ENCODE results near the gene APOD.

The APOD gene

DNA sequence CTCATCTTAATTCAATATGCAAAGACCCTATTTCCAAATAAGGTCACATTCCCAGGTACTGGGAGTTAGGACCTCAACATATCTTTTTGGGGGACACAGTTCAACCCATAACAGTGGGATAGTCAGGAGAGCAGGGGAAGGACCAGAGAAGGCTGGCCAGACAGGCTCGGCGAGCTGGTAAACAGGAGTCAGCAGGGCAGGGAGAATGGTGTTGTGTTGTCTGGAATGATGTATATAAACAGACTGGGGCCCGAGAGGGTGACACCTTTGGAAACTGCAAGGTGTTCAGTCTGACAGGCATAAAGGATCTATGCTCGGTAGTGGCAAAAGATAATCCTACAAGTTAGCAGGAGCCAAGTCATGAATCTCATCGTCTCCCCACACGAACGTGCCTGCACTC lies 30.5 kb downstream of the APOD start:
- Mint-ChIP-seq H3K36me3 (ENCODE audit: low read depth) (no peaks in the 10 kb centered on the region), H3K4me1 (peaks cover 42% of the 10 kb centered on the region), H3K27me3 (ENCODE audit: low read depth) (peaks cover 9% of the 10 kb centered on the region), H3K27ac (peak overlapping the region in 1 of 3 experiments; percentile 20), H3K4me3 (no peak overlapping the region), H3K9me3 (no peaks in the 10 kb centered on the region)
- TF ChIP-seq, protein P1, sequence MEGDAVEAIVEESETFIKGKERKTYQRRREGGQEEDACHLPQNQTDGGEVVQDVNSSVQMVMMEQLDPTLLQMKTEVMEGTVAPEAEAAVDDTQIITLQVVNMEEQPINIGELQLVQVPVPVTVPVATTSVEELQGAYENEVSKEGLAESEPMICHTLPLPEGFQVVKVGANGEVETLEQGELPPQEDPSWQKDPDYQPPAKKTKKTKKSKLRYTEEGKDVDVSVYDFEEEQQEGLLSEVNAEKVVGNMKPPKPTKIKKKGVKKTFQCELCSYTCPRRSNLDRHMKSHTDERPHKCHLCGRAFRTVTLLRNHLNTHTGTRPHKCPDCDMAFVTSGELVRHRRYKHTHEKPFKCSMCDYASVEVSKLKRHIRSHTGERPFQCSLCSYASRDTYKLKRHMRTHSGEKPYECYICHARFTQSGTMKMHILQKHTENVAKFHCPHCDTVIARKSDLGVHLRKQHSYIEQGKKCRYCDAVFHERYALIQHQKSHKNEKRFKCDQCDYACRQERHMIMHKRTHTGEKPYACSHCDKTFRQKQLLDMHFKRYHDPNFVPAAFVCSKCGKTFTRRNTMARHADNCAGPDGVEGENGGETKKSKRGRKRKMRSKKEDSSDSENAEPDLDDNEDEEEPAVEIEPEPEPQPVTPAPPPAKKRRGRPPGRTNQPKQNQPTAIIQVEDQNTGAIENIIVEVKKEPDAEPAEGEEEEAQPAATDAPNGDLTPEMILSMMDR (IDR thresholded peaks at IDR 0.05; ENCODE audit: unreplicated experiment in 3 of 3): no peak

DNA sequence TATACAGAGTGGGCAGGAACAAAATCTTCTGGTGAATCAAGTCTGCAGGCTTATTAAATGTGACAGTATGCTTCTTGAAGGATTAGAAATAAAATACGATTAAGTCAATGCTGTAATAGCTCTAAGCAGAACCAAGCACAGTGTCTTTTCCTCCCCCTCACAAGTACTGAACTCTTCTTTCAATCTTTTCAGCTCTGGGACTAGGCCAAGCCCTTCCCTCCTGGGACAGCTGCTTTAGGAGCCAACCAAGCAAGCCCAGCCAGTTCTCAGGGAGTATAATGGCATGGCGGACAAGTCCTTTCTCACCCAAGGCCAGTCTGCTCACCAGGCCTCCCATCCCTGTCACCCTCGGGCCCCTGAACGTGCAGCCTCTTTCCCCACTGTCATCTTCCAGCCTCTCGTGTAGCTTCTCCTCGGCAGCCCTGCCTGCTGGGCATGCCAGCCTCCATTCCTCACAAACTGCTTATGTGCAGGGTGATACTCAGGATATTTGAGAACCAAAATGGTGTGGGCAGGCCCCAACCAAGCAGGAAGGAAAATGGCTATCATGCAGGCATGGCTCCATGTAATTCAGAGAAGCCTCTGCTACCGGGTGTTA lies 32.3 kb downstream of the APOD start:
- TF ChIP-seq, protein P1 (IDR thresholded peaks at IDR 0.05; ENCODE audit: unreplicated experiment in 3 of 3): no peak
- peaks cover 52% of the 10 kb centered on the region for H3K4me1 Mint-ChIP-seq
- H3K27ac Mint-ChIP-seq: peak overlapping the region; percentile 87 to 98 (median 95)
- H3K9me3 Mint-ChIP-seq: no peaks in the 10 kb centered on the region
- H3K4me3 Mint-ChIP-seq: peak overlapping the region in 2 of 3 experiments; percentile 17 to 42
- H3K27me3 Mint-ChIP-seq (ENCODE audit: low read depth): peaks cover 9% of the 10 kb centered on the region
- H3K36me3 Mint-ChIP-seq (ENCODE audit: low read depth): no peaks in the 10 kb centered on the region

DNA sequence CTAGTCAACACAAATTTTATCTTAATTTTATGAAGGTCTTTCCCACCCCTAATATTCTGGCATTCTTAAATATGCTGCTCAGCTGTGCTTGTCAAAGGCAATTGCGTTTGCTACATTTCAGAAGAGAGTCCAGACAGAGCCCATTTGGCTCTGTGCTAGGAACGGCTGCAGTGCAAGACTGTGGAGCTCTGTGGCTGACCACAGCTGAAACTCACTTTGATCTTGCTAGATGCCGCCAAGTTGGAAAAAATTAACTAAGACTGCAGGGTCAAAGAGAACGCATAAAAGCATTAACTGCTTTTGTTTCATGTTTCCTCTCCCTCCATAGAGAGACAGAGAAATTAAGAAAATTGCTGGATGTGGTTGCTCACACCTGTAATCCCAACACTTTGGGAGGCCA lies 33.0 kb downstream of the APOD start:
- no peaks in the 10 kb centered on the region for H3K36me3 Mint-ChIP-seq (ENCODE audit: low read depth)
- H3K4me3 Mint-ChIP-seq: peak overlapping the region in 2 of 3 experiments; percentile 20 to 38
- H3K4me1 Mint-ChIP-seq: peaks cover 55% of the 10 kb centered on the region

DNA sequence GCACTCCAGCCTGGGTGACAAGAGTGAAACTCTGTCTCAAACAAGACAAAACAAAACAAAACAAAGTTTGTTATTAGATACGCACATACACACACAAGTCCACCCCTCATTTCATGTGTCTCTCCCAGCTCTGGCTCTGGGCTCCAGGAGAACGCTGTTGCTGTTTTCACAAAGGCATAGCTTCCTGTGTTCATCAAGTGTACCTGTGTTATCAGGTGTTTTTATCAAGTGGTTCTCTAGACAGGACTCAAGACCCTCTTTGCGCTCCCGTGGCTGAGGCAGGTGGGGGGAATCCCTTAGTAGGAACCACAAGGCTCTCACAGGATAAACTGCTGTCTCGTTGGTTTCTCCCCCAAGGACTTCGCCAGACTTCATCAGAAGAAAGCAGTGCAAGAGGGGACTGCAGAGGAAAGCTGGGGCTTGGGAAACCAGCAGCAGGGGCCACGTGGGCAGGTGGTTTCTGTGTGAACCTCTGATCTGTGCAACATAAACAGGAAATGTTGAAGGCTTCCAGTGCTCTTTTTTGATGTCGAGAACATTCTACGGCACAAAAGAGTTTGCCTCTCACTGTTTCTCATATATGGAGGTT lies 33.7 kb downstream of the APOD start:
- Mint-ChIP-seq H3K4me3 (peak overlapping the region in 1 of 3 experiments; percentile 61), H3K27me3 (ENCODE audit: low read depth) (peaks cover under 1% of the 10 kb centered on the region), H3K27ac (peak overlapping the region; percentile 62 to 98 (median 95)), H3K36me3 (ENCODE audit: low read depth) (no peaks in the 10 kb centered on the region), H3K4me1 (peaks cover 57% of the 10 kb centered on the region), H3K9me3 (no peaks in the 10 kb centered on the region)
- TF ChIP-seq, protein P1 (IDR thresholded peaks at IDR 0.05; ENCODE audit: unreplicated experiment in 3 of 3): no peak

More for the DNA sequence above, 33.0 kb downstream of the APOD start:
- Mint-ChIP-seq H3K9me3 (no peaks in the 10 kb centered on the region), H3K27ac (peak overlapping the region; percentile 87 to 98 (median 95)), H3K27me3 (ENCODE audit: low read depth) (peaks cover 4% of the 10 kb centered on the region)
- TF ChIP-seq, protein P1 (IDR thresholded peaks at IDR 0.05; ENCODE audit: unreplicated experiment in 3 of 3): no peak

DNA sequence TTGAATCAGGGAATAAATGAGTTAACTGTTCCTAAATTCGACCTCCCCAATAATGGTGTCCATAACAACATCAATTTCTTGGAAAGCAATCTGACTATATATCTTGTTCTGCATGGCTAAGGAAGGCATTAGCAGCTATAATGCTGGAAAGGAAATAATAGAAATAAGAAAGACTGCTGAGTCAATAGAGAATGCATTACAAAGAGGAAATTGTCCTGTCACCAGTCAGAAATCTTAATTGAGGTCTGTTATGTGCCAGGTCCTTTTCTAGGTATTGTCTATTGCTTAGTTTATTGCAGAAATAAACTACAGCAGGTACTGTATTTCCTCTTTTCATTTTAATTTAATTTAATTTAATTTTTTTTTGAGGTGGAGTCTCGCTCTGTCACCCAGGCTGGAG lies 34.8 kb downstream of the APOD start:
- Mint-ChIP-seq H3K36me3 (ENCODE audit: low read depth) (no peaks in the 10 kb centered on the region), H3K27me3 (ENCODE audit: low read depth) (peaks cover 4% of the 10 kb centered on the region), H3K9me3 (no peaks in the 10 kb centered on the region), H3K4me1 (peaks cover 64% of the 10 kb centered on the region), H3K4me3 (no peak overlapping the region), H3K27ac (peak overlapping the region in 2 of 3 experiments; percentile 10 to 36)
- TF ChIP-seq, protein P1 (IDR thresholded peaks at IDR 0.05; ENCODE audit: unreplicated experiment in 3 of 3): no peak

DNA sequence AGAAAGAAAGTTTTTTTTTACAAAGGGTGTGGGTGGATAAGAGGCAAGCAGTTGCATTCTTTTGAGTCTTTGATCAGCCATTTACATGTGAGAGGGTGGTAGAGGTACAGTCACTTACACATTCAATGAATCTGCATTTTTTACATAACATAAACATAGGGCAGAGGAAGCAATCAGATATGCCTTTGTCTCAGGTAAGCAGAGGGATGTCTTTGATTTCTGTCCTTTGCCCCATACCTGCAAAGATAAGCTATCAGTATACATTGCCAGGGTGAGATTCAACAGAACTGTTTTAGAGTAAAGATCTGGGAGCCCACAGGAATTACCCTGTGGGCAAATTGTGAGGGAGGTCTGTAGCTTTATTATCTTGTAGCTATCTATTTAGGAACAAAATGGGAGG lies 35.2 kb downstream of the APOD start:
- Mint-ChIP-seq H3K4me1 (peaks cover 68% of the 10 kb centered on the region), H3K27ac (peak overlapping the region in 2 of 3 experiments; percentile 10 to 36), H3K36me3 (ENCODE audit: low read depth) (no peaks in the 10 kb centered on the region), H3K4me3 (no peak overlapping the region), H3K27me3 (ENCODE audit: low read depth) (peaks cover 4% of the 10 kb centered on the region), H3K9me3 (no peaks in the 10 kb centered on the region)
- TF ChIP-seq, protein P1 (IDR thresholded peaks at IDR 0.05; ENCODE audit: unreplicated experiment in 3 of 3): no peak
